Renal cortex interstitium (tissue), 15 donors: ENCODE results near the gene CBFB. TPM values are rescaled to one million over a fixed set of nuclear protein-coding genes. Genes with fewer than 3 reads are reported as not detected.
A peak's percentile ranks its signal among the peaks of the same experiment; 100 is the strongest.
"Not testable (repeated sequence)": the region's sequence is repeated elsewhere in the genome, so short reads cannot be mapped to it uniquely, and the experiment has no call there.

ENCODE experiments used
- DNase-seq, 11 donors: peaks; one replicate each; pipeline ENCODE4 v3.0.0-alpha.2; 2013; ENCODE audit warnings: low read depth in 9 of 11, low spot score in 4 of 11; ENCODE audit errors: extremely low read depth in 1 of 11
- long read RNA-seq, 16 experiments: transcript quantifications; one replicate each; lab custom pipeline, GENCODE V29; 2026
- polyA plus RNA-seq, 3 donors: library from polyadenylated mRNA; unstranded; fragments of 120-200 nt; gene quantifications; one replicate each; pipeline ENCODE4 v1.2.1, GENCODE V29; 2013; ENCODE audit not compliant: insufficient read length in 3 of 3

CBFB gene
- polyA plus RNA-seq: 10 to 100 TPM; 71.7 to 76.4 (median 75.3) TPM
- long read RNA-seq, donor 1, transcript CBFB-201 (6 exons, 3,136 nt): major isoform, 6 of 16 reads
- long read RNA-seq, donor 1, partial matches to known transcripts: 5 of 16 reads
- long read RNA-seq, donor 1, other reads (novel, unspliced or antisense): 0 of 16 reads
- long read RNA-seq, donor 2, transcript CBFB-201 (6 exons, 3,136 nt): major isoform, 8 of 11 reads
- long read RNA-seq, donor 2, partial matches to known transcripts: 0 of 11 reads
- long read RNA-seq, donor 2, other reads (novel, unspliced or antisense): 0 of 11 reads
- long read RNA-seq, donor 3, transcript CBFB-201 (6 exons, 3,136 nt): major isoform, 9 of 18 reads
- long read RNA-seq, donor 3, transcript CBFB-202 (6 exons, 2,971 nt): major isoform, 9 of 18 reads
- long read RNA-seq, donor 3, partial matches to known transcripts: 0 of 18 reads
- long read RNA-seq, donor 3, other reads (novel, unspliced or antisense): 0 of 18 reads
- long read RNA-seq, donor 4, transcript CBFB-202 (6 exons, 2,971 nt): major isoform, 10 of 16 reads
- long read RNA-seq, donor 4, transcript CBFB-201 (6 exons, 3,136 nt): minor isoform, 5 of 16 reads
- long read RNA-seq, donor 4, partial matches to known transcripts: 0 of 16 reads
- long read RNA-seq, donor 4, other reads (novel, unspliced or antisense): 0 of 16 reads
- long read RNA-seq, donor 5: 0 reads
- long read RNA-seq, donor 6, transcript CBFB-202 (6 exons, 2,971 nt): minor isoform, 6 of 15 reads
- long read RNA-seq, donor 6, transcript CBFB-201 (6 exons, 3,136 nt): major isoform, 9 of 15 reads
- long read RNA-seq, donor 6, partial matches to known transcripts: 0 of 15 reads
- long read RNA-seq, donor 6, other reads (novel, unspliced or antisense): 0 of 15 reads
- long read RNA-seq, donor 7, transcript CBFB-202 (6 exons, 2,971 nt): major isoform, 5 of 9 reads
- long read RNA-seq, donor 7, partial matches to known transcripts: 0 of 9 reads
- long read RNA-seq, donor 7, other reads (novel, unspliced or antisense): 0 of 9 reads
- long read RNA-seq, donor 8: 0 reads
- long read RNA-seq, donor 9, transcript CBFB-201 (6 exons, 3,136 nt): major isoform, 7 of 10 reads
- long read RNA-seq, donor 9, partial matches to known transcripts: 0 of 10 reads
- long read RNA-seq, donor 9, other reads (novel, unspliced or antisense): 0 of 10 reads
- long read RNA-seq, donor 10, transcript CBFB-201 (6 exons, 3,136 nt): major isoform, 8 of 13 reads
- long read RNA-seq, donor 10, transcript CBFB-202 (6 exons, 2,971 nt): minor isoform, 5 of 13 reads
- long read RNA-seq, donor 10, partial matches to known transcripts: 0 of 13 reads
- long read RNA-seq, donor 10, other reads (novel, unspliced or antisense): 0 of 13 reads
- long read RNA-seq, donor 11, partial matches to known transcripts: 0 of 4 reads
- long read RNA-seq, donor 11, other reads (novel, unspliced or antisense): 0 of 4 reads
- long read RNA-seq, donor 12, partial matches to known transcripts: 0 of 4 reads
- long read RNA-seq, donor 12, other reads (novel, unspliced or antisense): 0 of 4 reads
- long read RNA-seq, donor 13: 0 reads
- long read RNA-seq, donor 14, partial matches to known transcripts: 39 of 45 reads
- long read RNA-seq, donor 14, other reads (novel, unspliced or antisense): 0 of 45 reads
- long read RNA-seq, donor 15, partial matches to known transcripts: 0 of 4 reads
- long read RNA-seq, donor 15, other reads (novel, unspliced or antisense): 0 of 4 reads
- long read RNA-seq, donor 16, transcript CBFB-201 (6 exons, 3,136 nt): major isoform, 16 of 40 reads
- long read RNA-seq, donor 16, transcript CBFB-202 (6 exons, 2,971 nt): minor isoform, 11 of 40 reads
- long read RNA-seq, donor 16, partial matches to known transcripts: 5 of 40 reads
- long read RNA-seq, donor 16, other reads (novel, unspliced or antisense): 5 of 40 reads

- peak in 10 of 11 donors; percentile 74 to 88 (median 84) for DNase-seq
These were observed at the start of gene CBFB for GRCh38 chr16:67028696-67029253. Gene CBFB (plus strand): TSS chr16:67029149. CDS start chr16:67029408, 259 bp downstream.

DNA sequence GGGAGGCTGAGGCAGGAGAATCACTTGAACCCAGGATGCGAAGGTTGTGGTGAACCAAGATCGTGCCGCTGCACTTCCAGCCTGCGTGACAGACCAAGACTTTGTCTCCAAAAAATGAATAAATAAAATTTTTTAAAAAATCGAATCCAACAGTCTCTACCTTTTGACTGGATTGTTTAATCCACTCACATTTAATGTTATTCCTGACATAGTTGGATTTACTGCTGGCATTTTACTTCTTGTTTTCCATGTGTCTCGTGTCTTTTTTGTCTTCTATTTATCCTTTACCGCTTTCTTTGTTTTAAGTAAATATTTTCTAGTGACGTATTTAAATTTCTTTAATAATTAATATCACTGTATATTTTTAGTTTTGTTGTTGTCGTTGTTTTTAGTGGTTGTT, 45.9 kb upstream of the CBFB start:
- no peak for DNase-seq

- DNase-seq: no peak
These were observed 44.0 kb upstream of the CBFB start for GRCh38 chr16:66984892-66985311.

DNA sequence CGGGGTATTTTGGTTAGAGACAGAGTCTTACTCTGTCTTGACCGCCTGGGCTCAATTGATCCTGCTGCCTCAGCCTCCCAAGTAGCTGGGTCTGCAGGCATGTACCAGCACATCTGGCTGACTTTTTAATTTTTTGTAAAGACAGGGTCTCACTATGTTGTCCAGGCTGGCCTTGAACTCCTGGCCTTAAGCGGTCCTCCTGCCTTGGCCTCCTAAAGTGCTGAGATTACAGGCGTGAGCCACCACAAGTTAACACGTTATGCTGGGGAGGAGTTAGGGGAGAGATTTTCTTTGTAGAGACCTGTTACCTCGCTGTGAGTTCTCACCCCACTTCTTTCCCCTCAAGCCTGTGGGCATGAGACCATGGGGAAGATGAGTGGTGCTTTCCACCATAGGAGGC, 42.4 kb upstream of the CBFB start:
- no peak for DNase-seq

DNA sequence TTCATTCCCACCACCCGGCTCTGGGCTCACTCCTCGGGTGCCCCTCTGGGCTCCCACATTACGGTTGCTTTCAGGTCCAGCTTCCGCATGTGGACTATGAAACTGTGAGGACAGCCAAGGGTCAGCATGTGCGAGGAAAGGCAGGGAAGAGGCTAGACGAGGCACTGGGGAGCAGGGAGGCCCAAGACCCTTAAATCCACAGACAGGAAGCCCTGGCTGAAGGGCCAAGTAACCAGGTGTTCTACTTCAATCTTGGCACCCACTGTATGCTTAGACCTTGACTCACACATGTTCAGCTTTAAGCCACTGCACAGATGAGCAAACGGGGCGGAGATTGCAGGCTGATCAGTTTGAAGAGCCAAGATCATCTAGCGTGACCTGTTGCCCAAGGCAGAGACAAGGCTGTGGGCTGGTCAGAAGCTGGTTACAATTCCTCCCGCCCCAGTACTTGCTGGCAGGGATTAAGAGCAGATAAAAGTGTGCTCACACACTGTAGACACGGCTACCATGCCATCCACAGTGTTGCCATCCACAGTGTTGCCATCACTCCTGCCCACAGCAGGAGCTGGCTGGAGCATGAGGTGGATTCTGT, 40.7 kb upstream of the CBFB start, which contains the start of gene CES4A:
Gene CES4A (plus strand): TSS at position 393 of the 592 bp plus-strand sequence. CDS start 184 bp downstream, at position 577.
- no peak for DNase-seq

- DNase-seq: no peak
These were observed 37.3 kb upstream of the CBFB start for GRCh38 chr16:66991545-66992077.

- not testable (repeated sequence) for DNase-seq
These were observed 35.4 kb upstream of the CBFB start for GRCh38 chr16:66993558-66993957.

DNA sequence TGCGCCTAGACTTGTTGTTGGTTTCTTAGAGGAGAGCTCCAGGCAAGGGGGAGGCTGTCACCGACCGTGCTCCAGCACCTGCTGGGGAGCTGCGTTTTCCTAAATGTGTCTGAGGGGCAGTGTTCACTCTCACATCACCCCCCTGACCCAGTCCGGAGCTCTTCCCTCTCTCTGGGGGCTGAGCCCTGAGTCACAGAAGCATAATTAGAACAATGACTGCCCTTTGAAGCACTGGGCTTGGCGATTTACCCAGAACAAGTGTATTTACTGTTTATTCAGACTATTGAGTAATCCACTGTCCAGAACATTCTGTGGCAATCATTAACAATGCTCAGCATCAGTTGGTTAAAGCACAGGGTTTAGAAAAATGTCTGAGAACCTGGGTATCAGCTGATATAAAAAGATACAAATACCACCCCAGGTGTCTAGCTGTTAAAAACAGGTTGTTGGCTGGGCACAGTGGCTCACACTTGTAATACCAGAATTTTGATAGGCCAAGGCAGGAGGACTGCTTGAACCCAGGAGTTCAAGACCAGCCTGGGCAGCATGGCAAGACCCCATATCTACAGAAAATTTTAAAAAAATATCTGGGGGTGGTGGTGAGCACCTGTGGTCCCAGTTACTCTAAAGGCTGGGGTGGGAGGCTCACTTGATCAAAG, 32.5 kb upstream of the CBFB start:
- DNase-seq: no peak

- DNase-seq: no peak
These were observed 32.0 kb upstream of the CBFB start for GRCh38 chr16:66996983-66997358.

- peak in 2 of 11 donors; percentile 27 to 36 for DNase-seq
These were observed 28.3 kb upstream of the CBFB start for GRCh38 chr16:67000384-67001351.

DNA sequence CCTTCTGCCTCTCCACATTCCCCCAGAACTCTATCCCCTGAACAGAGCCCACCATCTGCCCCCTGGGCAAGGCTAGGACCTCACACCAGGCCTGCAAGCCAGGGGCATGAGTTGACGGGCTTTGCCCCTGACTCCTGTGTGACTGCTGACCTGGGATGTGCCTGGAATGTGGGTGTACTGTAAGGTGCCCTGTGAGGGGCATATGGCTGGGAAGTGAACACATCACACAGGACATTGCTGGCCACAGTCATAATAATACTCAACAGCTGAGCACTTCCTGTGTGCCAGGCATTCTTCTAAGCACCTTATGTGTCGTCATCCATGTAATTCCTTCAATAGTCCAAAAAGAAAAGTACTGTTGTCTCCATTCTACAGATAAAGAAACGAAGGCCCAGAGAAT, 27.2 kb upstream of the CBFB start:
- DNase-seq: no peak

DNA sequence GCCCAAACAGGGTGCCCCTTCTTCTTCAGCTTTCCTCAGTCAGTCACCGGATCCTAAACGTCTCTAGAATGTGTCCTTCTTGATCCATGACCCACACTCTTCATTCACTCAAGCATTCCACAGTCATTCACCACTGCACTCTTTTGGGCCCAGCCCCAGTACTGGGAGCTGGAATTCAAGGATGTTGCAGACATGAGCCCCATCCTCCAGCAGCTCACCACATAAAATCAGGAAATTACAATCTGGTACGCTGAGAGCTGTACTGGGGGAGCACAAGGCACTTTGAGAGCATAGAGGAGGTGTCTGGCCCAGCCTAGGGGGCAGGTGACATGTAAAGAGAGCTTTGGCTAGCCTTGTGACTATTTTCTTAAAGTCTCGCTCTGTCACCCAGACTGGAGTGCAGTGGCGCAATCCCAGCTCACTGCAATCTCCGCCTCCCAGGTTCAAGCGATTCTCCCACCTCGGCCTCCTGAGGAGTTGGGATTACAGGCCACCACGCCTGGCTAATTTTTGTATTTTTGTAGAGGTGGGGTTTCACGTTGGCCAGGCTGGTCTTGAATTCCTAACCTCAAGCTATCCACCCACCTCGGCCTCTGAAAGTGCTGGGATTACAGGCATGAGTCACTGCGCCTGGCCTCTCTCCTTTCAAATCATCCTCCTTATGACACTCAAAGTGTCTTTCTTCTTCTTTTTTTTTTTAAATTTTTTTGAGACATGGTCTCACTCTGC, 21.9 kb upstream of the CBFB start:
- no peak for DNase-seq

- no peak for DNase-seq
These were observed 19.8 kb upstream of the CBFB start for GRCh38 chr16:67009158-67009557.

DNA sequence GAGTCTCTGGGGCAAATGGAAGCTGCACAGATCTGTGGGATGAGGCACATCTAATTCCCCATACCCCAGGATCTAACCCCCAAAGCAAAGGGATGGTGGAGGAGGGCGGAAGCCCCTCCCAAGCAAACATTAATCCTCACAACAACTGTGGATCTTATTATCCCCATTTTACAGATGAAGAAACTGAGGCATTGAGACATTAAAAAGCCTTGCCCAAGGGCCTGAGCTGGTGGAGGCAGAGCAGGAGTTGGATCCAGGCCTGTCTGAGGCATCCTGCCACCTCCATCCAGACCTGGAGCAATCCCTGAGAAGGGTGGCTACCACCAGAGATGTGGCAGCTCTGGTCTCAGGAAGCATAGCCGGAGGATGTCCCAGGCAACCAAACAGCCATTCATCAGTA, 17.7 kb upstream of the CBFB start:
- no peak for DNase-seq
